ENCODE results near the gene FARP1. TPM values are rescaled to one million over a fixed set of nuclear protein-coding genes. Genes with fewer than 3 reads are reported as not detected.

Gene FARP1
- total and polyA plus RNA-seq, 3 experiments from 2014 or later: 0.16 to 0.27 (median 0.26) TPM

- no peaks in the 10 kb centered on the region for H3K4me1 Mint-ChIP-seq
- H3K9me3 Mint-ChIP-seq: no peaks in the 10 kb centered on the region
- Histone ChIP-seq H3K4me1 (ENCODE audit: insufficient read depth, low read length) (no peaks in the 10 kb centered on the region), H3K4me3 (ENCODE audit: low read length) (no peak overlapping the region), H3K27ac (ENCODE audit: low read depth, low read length) (no peak overlapping the region), H3K9me3 (ENCODE audit: low read length) (no peaks in the 10 kb centered on the region), H3K27me3 (ENCODE audit: insufficient read depth, low read length, poor library complexity, severe bottlenecking) (no peaks in the 10 kb centered on the region), H3K36me3 (ENCODE audit: insufficient read depth, low read length) (no peaks in the 10 kb centered on the region)
- H3K36me3 Mint-ChIP-seq: no peaks in the 10 kb centered on the region
- H3K27me3 Mint-ChIP-seq: peaks cover 1 to 8% of the 10 kb centered on the region in 2 donors
- POLR2A ChIA-PET: no interaction called here
- no peak overlapping the region for H3K4me3 Mint-ChIP-seq
- H3K27ac Mint-ChIP-seq: no peak overlapping the region
- CTCF ChIA-PET: no interaction called here
- no peak for DNase-seq
Observed at GRCh38 chr13:98299235-98299965, 156.5 kb downstream of the FARP1 start.

GRCh38 chr13:98299966-98300350, 157.1 kb downstream of the FARP1 start:
- H3K27ac Mint-ChIP-seq: no peak overlapping the region
- no peak for DNase-seq
- H3K36me3 Mint-ChIP-seq: no peaks in the 10 kb centered on the region
- no peaks in the 10 kb centered on the region for H3K9me3 ChIP-seq (ENCODE audit: low read length)
- H3K4me1 Mint-ChIP-seq: no peaks in the 10 kb centered on the region
- no peaks in the 10 kb centered on the region for H3K27me3 ChIP-seq (ENCODE audit: insufficient read depth, low read length, poor library complexity, severe bottlenecking)
- H3K4me3 Mint-ChIP-seq: no peak overlapping the region
- ChIA-PET CTCF (no interaction called here), POLR2A (no interaction called here)
- no peak overlapping the region for H3K4me3 ChIP-seq (ENCODE audit: low read length)
- H3K27me3 Mint-ChIP-seq: peaks cover 1 to 8% of the 10 kb centered on the region in 2 donors
- no peaks in the 10 kb centered on the region for H3K9me3 Mint-ChIP-seq
- H3K27ac ChIP-seq (ENCODE audit: low read depth, low read length): no peak overlapping the region
- H3K36me3 ChIP-seq (ENCODE audit: insufficient read depth, low read length): no peaks in the 10 kb centered on the region
- H3K4me1 ChIP-seq (ENCODE audit: insufficient read depth, low read length): no peaks in the 10 kb centered on the region

DNA sequence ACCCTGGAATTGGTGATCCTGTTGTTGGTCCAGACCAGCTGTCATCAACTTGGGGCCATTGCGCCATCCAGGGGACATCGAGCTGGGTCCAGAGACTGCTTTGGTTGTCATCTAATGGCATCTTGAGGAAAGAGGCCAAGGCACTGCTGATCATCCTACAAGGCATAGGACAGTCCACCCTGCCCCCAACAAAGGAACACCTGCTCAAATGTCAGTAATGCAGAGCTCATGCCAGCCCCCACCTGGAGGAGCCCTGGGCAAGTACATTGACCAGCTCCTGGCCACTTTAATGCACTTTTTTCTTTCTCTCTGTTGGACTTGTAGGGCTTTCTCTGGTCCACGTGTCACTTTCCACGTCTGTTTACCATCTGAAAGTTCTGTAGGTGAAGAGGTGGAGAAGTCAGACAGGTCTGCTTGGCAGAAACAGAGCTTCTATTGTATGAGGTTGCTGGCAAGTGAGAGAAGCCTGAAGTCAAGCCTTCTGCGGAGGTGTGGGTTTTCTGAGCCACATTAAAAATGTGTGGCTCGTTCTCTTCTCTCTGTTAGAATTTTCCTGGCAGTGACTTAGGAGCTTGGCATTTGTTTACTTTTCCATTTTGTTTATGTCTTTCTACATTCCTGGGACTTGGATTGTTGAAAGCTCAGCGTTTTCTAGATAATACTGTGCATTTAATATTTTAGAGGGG, 158.2 kb downstream of the FARP1 start:
- Mint-ChIP-seq H3K9me3 (no peaks in the 10 kb centered on the region), H3K27ac (no peak overlapping the region), H3K36me3 (no peaks in the 10 kb centered on the region), H3K4me1 (no peaks in the 10 kb centered on the region), H3K27me3 (peaks cover 0 to 6% of the 10 kb centered on the region in 2 donors), H3K4me3 (no peak overlapping the region)
- H3K27me3 ChIP-seq (ENCODE audit: insufficient read depth, low read length, poor library complexity, severe bottlenecking): no peaks in the 10 kb centered on the region
- H3K4me1 ChIP-seq (ENCODE audit: insufficient read depth, low read length): no peaks in the 10 kb centered on the region
- no peak overlapping the region for H3K27ac ChIP-seq (ENCODE audit: low read depth, low read length)
- ChIA-PET CTCF (no interaction called here), POLR2A (no interaction called here)
- no peaks in the 10 kb centered on the region for H3K36me3 ChIP-seq (ENCODE audit: insufficient read depth, low read length)
- H3K9me3 ChIP-seq (ENCODE audit: low read length): no peaks in the 10 kb centered on the region
- no peak for DNase-seq
- no peak overlapping the region for H3K4me3 ChIP-seq (ENCODE audit: low read length)

DNA sequence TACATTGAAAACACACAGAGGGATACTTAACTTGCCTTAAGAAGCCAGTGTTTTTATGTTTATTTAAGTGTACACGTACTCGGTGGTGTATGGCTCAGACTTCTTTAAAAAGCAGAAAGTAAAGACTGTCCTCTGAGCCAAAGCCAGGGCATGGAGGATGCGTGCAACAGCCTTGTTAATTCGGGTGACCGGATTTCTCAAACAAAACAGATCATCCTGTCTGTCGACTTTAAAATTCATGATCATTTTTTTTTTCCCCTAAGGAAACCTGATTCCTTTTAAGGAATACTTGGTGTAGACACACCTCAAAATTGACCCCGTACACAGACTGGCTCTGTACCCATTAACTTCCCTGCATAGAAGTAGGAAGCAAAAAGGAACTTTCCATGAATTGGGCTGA, 158.8 kb downstream of the FARP1 start:
- ChIA-PET POLR2A (no interaction called here), CTCF (no interaction called here)
- Mint-ChIP-seq H3K9me3 (no peaks in the 10 kb centered on the region), H3K36me3 (no peaks in the 10 kb centered on the region), H3K4me1 (no peaks in the 10 kb centered on the region), H3K27ac (no peak overlapping the region), H3K4me3 (no peak overlapping the region), H3K27me3 (peaks cover 0 to 3% of the 10 kb centered on the region in 2 donors)
- DNase-seq: no peak
- H3K27me3 ChIP-seq (ENCODE audit: insufficient read depth, low read length, poor library complexity, severe bottlenecking): no peaks in the 10 kb centered on the region
- no peaks in the 10 kb centered on the region for H3K9me3 ChIP-seq (ENCODE audit: low read length)
- no peak overlapping the region for H3K4me3 ChIP-seq (ENCODE audit: low read length)
- H3K4me1 ChIP-seq (ENCODE audit: insufficient read depth, low read length): no peaks in the 10 kb centered on the region
- H3K36me3 ChIP-seq (ENCODE audit: insufficient read depth, low read length): no peaks in the 10 kb centered on the region
- no peak overlapping the region for H3K27ac ChIP-seq (ENCODE audit: low read depth, low read length)

DNA sequence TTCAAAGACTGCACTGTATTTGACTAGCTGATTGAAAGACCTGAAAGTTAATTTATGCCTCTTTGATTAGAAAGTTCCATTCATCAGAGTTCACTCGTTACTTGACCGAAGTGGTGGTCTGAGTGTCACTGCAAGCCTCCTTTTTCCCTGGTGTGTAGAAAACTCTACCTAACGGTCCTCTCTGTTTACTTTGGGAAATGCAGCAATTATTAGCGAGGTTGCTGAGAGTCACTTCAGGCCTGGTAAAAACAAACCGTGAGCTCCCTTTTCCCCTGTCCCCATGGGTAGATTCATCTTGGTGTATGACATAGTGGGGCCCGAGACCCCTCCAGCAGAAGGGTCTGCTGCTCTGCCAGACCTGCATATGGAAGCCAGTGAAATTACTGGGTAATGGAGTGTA, 161.0 kb downstream of the FARP1 start:
- no peaks in the 10 kb centered on the region for H3K4me1 ChIP-seq (ENCODE audit: insufficient read depth, low read length)
- no peak overlapping the region for H3K27ac ChIP-seq (ENCODE audit: low read depth, low read length)
- H3K4me3 Mint-ChIP-seq: no peak overlapping the region
- no peak for DNase-seq
- no peak overlapping the region for H3K4me3 ChIP-seq (ENCODE audit: low read length)
- no peaks in the 10 kb centered on the region for H3K27me3 ChIP-seq (ENCODE audit: insufficient read depth, low read length, poor library complexity, severe bottlenecking)
- ChIA-PET POLR2A (no interaction called here), CTCF (no interaction called here)
- H3K36me3 Mint-ChIP-seq: no peaks in the 10 kb centered on the region
- no peak overlapping the region for H3K27ac Mint-ChIP-seq
- peaks cover 0 to 6% of the 10 kb centered on the region in 2 donors for H3K27me3 Mint-ChIP-seq
- H3K9me3 ChIP-seq (ENCODE audit: low read length): no peaks in the 10 kb centered on the region
- H3K9me3 Mint-ChIP-seq: no peaks in the 10 kb centered on the region
- no peaks in the 10 kb centered on the region for H3K4me1 Mint-ChIP-seq
- no peaks in the 10 kb centered on the region for H3K36me3 ChIP-seq (ENCODE audit: insufficient read depth, low read length)

GRCh38 chr13:98305670-98306069, 162.8 kb downstream of the FARP1 start:
- Mint-ChIP-seq H3K36me3 (no peaks in the 10 kb centered on the region), H3K27ac (peak overlapping the region in 1 of 8 donors; percentile 3), H3K4me3 (no peak overlapping the region), H3K9me3 (peaks cover 0 to 2% (median 0%) of the 10 kb centered on the region in 5 donors), H3K27me3 (peaks cover 3 to 6% of the 10 kb centered on the region in 2 donors), H3K4me1 (no peaks in the 10 kb centered on the region)
- H3K27me3 ChIP-seq (ENCODE audit: insufficient read depth, low read length, poor library complexity, severe bottlenecking): no peaks in the 10 kb centered on the region
- H3K9me3 ChIP-seq (ENCODE audit: low read length): no peaks in the 10 kb centered on the region
- H3K4me1 ChIP-seq (ENCODE audit: insufficient read depth, low read length): no peaks in the 10 kb centered on the region
- H3K36me3 ChIP-seq (ENCODE audit: insufficient read depth, low read length): no peaks in the 10 kb centered on the region
- no peak for DNase-seq
- no peak overlapping the region for H3K27ac ChIP-seq (ENCODE audit: low read depth, low read length)
- ChIA-PET CTCF (no interaction called here), POLR2A (no interaction called here)
- no peak overlapping the region for H3K4me3 ChIP-seq (ENCODE audit: low read length)

- H3K9me3 Mint-ChIP-seq: peaks cover 0 to 2% (median 0%) of the 10 kb centered on the region in 5 donors
- H3K27ac Mint-ChIP-seq: no peak overlapping the region
- CTCF ChIA-PET: no interaction called here
Observed at GRCh38 chr13:98307463-98308085, 164.7 kb downstream of the FARP1 start.

GRCh38 chr13:98308086-98308911, 165.4 kb downstream of the FARP1 start:
- POLR2A ChIA-PET: no interaction called here
- no peak for DNase-seq
- Mint-ChIP-seq H3K9me3 (peaks cover 0 to 2% (median 0%) of the 10 kb centered on the region in 5 donors), H3K27ac (peak overlapping the region in 1 of 8 donors; percentile 32), H3K4me1 (no peaks in the 10 kb centered on the region), H3K36me3 (no peaks in the 10 kb centered on the region), H3K4me3 (no peak overlapping the region), H3K27me3 (peaks cover 3% of the 10 kb centered on the region in 2 donors)
- no peaks in the 10 kb centered on the region for H3K4me1 ChIP-seq (ENCODE audit: insufficient read depth, low read length)
- no peaks in the 10 kb centered on the region for H3K36me3 ChIP-seq (ENCODE audit: insufficient read depth, low read length)
- H3K4me3 ChIP-seq (ENCODE audit: low read length): no peak overlapping the region
- no peaks in the 10 kb centered on the region for H3K27me3 ChIP-seq (ENCODE audit: insufficient read depth, low read length, poor library complexity, severe bottlenecking)
- H3K27ac ChIP-seq (ENCODE audit: low read depth, low read length): no peak overlapping the region
- CTCF ChIA-PET: no interaction called here
- no peaks in the 10 kb centered on the region for H3K9me3 ChIP-seq (ENCODE audit: low read length)

More at GRCh38 chr13:98307463-98308085, 164.7 kb downstream of the FARP1 start:
- DNase-seq: no peak
- Histone ChIP-seq H3K36me3 (ENCODE audit: insufficient read depth, low read length) (no peaks in the 10 kb centered on the region), H3K9me3 (ENCODE audit: low read length) (no peaks in the 10 kb centered on the region), H3K27ac (ENCODE audit: low read depth, low read length) (no peak overlapping the region), H3K4me3 (ENCODE audit: low read length) (no peak overlapping the region), H3K27me3 (ENCODE audit: insufficient read depth, low read length, poor library complexity, severe bottlenecking) (no peaks in the 10 kb centered on the region), H3K4me1 (ENCODE audit: insufficient read depth, low read length) (no peaks in the 10 kb centered on the region)
- H3K4me1 Mint-ChIP-seq: no peaks in the 10 kb centered on the region
- H3K27me3 Mint-ChIP-seq: peaks cover 3% of the 10 kb centered on the region in 2 donors
- POLR2A ChIA-PET: no interaction called here
- no peak overlapping the region for H3K4me3 Mint-ChIP-seq
- H3K36me3 Mint-ChIP-seq: no peaks in the 10 kb centered on the region

All from CD8-positive, alpha-beta memory T cell (primary cell).